ENCODE measurements around the gene BRAF.
"Not testable (repeated sequence)": the region's sequence is repeated elsewhere in the genome, so short reads cannot be mapped to it uniquely, and the experiment has no call there.

Gene BRAF

DNA sequence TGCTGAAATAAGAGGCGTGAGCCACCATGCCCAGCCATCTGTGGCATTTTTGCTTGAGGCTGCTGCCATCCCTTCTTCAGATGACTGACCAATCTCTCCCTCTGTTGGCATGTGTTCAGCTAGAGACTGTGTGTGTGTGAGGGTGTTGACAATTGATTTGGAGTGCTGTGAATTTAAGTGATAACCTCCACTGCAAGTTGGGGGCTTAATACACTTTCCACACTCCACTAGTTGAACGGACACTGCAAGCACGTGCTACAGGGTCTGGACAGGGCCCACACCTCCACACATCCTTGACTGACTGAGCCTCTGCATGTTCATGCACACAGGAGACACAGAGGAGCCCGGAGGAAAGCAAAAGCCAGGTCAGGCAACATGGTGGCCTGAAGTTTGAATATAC is 51.3 kb downstream of the BRAF start:
- DNase-seq: no peak

DNA sequence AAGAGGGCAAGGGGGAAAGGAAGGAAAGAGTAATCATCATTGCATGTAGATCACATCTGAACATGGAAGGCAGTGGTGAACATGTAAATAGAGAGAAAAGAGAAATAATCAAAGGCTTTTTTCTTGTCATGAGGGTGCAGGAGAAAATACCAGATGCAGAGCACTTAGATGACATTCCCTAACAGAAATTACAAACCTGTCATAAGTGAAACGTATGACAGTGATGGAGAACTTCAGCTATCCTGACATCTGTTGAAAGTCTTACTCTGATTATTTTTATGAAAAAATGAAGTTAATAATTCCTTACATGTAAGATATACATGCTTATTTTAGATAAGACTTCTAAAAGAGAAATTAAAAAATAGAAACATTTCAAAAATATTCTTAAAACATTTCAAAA is 54.7 kb downstream of the BRAF start:
- no peak for DNase-seq

DNA sequence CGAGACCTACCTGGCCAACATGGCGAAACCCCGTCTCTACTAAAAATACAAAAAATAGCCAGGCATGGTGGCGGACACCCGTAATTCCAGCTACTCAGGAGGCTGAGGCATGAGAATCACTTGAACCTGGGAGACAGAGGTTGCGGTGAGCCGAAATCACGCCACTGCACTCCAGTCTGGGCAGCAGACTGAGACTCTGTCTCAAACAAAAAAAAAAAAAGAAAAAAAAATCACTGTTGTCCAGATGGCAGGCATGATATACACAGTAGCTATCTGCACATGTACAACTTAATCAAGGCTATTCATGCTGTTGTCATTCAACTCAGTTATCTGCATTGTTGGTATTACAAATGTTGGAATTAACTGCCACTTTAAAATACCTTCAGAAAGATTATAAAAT is 55.3 kb downstream of the BRAF start:
- DNase-seq: no peak

DNA sequence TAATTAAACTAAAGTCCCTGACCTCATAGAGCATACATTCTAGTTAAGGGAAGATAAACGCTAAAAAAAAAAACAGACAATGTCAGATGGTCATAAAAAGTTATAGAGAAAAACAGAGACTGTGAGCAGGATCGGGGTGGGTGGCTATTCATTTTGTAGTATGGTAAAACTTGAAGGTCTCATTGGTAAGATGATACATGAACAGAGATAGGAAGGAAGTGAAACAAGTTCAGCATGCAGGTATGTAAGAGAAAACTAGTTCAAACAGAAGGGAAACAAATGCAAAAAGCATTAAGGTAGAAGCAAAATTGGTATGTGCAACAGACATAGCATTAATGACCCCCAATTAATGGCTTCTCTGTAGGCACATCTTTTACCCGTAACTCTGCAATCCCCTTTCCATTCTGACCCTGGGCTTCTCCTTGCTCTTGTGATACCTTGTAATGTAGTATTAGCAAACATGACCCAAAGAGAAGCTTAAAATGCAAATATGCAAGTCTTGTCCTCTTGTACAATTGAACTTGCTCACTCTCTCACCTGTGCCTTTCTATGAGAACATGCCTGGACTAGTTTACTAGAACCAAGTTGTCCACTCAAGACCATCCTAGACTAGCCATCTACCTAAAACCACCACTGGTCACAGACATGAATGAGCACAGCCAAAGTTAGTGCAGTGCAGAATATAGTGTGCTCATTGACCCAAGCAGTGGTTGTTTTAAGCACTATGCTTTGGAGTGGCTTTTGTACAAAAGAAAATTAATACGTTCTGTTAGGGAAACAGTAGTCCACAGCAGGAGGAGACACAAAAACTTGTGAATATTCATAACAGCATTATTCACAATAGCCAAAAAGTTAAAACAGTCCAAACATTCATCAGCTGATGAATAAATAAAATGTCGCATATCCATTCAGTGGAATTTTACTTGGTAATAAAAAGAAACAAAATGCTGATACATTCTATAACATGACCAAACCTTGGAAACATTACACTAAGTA is 57.0 kb downstream of the BRAF start:
- no peak for DNase-seq

DNA sequence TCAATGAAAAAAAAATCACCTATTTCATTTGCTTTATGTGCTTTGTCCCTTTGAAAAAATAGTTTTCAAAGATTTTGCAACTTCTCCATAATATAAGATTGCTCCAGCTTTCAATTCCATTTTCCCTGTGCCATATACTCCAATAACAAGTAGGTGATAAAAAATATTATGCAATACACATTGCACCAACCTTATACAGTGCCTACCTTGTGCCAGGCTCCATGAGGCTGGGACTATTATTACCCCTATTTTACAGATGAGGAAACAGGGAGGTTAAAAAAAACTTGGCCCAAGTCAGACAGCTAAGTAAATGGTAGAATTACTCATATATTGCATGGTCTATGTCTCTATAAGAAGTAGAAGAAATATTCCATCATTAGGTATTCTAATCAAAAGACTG is 57.8 kb downstream of the BRAF start:
- no peak for DNase-seq

DNA sequence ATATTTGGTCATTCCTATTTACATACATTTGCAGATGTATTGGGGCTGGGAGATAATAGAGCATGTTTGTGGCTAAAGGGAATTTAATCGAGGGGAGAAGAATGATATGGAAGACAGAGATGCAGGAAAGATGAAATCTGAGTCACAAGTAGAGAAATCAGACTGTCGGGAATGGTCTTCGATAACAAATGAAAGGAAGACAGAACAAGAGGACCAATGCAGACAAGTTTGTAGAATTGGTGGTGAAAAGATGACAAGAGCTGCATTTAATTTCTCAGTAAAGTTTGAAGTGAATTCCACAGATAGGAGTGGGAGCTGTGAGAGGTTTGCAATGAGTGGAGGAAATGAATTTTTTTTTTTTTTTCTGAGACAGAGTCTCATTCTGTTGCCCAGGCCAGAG is 60.0 kb downstream of the BRAF start:
- no peak for DNase-seq

DNA sequence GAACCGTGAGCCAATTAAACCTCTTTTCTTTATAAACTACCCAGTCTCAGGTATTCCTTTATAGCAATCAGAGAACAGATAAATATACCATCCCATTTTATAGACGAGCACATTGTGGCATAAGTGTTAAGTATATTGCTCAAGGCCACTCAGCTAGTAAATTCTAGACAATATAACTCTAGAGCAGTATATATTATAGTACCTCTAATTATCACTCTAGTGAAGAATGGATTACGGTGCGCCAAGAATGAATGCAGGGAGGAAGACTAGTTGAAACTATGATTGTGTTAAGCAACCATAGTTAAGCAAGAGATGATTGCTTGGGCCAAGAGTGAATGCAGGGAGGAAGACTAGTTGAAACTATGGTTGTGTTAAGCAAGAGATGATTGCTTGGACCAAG is 60.9 kb downstream of the BRAF start:
- DNase-seq: no peak

DNA sequence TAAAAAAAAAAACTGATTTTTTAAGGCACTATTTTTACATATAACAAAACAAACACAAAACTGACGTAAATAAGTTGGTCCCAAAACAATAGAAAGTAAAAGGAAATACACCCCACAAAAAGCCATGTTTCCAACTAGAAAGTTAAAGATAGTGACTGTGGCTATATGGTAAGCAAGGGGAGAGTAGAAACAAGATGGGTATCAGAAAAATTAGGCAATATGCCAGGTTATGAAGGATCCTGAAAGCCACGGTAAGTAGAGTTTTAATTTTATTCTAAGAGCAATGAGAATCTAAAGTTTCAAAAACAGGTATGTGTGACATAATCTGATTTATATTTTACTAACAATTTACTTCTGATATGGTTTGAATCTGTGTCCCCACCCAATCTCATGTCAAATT is 61.5 kb downstream of the BRAF start:
- DNase-seq: no peak

DNA sequence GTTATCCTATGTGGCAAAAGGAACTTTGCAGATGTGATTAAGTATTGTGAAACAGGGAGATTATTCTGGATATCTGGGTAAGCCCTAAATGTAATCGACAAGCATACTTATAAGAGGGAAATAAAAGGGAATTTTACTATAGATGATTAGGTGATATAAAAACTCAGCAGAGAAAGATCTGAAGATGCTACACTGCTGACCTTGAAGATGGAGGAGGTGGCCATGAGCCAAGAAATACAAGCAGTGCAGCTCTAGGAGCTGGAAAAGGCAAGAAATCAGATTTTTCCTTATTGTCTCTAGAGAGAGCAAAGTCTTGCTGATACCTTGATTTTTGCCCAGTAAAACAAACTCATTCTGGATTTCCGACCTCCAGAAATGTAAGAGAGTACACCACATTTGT is 67.7 kb downstream of the BRAF start:
- no peak for DNase-seq

DNA sequence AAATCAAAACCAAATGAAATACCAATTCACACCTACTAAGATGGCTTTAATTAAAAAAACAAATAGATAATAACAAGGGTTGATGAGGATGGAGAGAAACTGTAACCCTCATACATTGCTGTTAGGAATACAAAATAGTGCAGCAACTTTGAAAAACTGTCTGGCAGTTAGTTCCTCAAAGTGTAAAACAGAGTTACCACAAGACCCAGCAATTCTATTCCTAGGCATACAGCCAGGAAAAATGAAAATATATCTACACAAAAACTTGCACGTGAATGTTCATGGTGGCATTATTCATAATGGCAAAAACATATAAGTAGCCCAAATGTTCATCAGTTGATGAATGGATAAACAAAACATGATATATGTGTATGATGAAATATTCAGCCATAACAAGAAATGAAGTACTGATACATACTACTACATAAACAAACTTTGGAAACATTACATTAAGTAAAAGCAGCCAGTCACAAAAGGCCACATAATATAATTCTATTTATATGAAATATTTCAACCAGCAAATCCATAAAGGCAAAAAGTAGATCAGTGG is 83.5 kb downstream of the BRAF start:
- no peak for DNase-seq

DNA sequence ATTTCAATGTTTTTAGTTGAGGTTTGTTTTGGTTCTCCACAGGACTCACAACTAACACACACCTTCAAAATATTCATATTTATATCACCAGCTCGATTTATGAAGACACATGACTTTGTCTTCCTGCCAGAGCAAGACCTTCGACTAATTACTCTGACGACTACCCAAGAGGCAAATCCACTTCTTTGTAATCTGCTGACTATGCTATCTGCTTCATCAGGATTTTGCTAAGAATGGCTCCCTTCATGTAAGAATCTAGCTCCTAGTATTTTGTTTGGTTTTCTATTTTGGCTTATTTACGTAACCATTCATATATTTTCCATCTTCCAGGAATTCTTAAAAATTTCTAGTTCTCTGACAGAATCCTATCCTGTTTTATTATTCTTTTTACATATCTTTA is 93.0 kb downstream of the BRAF start:
- no peak for DNase-seq

DNA sequence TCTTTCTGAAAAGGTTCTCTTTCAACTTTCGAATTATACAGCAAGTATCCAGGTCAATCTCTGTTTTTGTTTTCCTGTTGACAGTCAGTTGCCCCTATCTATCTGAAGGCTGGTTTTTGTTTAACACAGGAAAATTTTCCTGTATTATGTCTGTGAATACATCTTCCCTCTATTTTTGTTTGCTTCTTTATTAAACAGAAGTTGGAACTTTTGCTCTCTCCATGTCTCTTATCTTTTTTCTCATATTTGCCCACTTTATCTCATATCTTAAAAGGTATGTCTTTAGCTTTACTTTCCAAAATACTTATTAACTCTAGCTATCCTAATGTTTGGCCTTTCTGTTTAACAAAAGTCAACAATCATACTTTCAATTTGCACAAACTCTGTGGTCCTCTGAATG is 95.0 kb downstream of the BRAF start:
- no peak for DNase-seq

DNA sequence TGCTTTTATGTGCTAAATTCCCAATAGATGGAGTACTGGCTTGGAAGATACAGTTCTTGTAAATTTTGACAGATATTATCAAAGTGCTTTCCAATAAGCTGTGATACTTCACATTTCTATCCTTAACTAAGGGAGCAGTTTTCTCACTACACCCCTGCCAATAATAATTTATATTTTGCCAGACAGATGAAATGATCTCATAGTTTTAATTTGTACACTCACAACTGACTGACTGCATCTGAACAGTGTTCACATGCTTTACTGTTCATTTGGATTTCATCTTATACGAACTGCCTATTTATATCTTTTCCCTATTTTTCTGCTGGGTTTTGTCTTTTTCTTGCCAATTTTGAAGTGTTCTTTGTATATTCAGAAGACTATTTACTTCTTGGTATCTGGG is 96.0 kb downstream of the BRAF start:
- DNase-seq: no peak

DNA sequence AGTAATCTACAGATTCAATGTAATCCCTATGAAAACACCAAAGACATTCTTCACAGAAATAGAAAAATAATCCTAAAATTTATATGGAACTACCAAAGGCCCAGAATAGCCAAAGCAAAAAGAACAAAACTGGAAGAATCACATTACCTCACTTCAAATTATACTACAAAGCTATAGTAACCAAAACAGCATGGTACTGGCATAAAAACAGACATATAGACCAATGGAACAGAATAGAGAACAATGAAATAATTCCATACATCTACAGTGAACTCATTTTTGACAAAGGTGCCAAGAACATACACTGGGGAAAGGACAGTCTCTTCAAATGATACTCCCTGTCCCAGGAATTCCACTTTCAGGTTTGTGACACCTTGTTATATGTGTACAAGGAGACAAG is 107.3 kb downstream of the BRAF start:
- DNase-seq: not testable (repeated sequence)

DNA sequence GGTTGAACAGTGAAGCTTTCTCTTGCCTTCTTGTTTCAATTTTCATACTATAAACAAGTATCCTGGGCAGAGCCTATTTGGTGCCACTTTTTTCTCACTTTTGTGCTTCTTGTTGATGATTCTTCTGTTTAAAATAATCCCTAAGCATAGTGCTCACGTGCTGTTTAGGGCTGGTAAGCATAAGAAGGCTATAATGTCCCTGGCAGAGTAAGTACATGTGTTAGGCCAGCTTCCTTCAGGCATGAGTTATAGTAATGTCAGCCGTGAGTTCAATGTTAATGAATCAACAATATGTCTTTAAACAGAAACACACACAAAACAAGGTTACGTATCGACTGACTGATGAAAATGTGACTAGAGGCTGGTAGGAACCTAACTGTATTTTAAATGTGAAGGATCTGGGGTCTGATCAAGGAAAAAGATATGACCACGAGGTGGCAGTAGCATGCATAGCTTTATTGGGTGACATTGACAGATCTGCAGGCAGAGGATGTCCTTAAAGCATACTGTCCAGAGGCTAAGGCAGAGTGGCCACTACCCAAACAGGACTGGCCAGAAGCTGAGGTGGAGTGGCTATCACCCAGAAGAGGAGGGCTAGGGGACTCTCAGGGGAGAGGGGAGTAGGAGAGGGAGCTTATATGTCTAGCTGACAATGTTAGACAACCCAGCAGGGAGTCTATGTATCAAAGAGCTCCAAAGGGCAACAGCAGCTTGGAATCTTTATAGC is 113.7 kb downstream of the BRAF start:
- peak; percentile 53 for DNase-seq

DNA sequence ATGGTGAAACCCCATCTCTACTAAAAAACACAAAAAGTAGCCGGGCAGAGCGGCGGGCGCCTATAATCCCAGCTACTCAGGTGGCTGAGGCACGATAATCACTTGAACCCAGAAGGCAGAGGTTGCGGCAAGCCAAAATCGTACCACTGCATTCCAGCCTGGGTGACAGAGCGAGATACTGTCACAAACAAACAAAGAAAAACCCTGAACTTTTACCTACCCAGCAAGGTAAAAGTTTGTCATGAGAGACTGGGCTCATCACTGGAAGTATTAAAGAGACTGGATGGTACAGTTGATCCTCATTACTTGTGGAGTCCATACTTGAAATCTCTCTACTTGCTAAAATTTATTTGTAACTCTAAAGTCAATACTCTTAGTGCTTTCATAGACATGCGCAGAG is 114.3 kb downstream of the BRAF start:
- no peak for DNase-seq

DNA sequence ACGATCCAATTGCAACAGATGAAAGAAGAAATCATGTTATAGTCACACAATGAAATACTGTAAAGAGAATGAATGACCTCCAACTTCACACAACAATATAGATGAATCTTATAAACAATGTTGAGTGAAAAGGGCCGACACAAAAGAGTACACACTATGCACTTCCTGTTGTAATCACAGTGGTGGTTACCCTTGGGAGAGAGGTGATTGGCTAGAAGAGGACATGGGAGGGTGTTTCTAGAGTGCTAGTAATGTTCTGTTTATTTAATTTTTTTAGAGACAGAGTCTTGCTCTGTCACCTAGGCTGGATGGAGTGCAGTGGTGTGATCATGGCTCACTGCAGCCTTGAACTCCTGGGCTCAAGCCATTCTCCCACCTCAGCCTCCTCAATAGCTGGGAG is 145.8 kb downstream of the BRAF start:
- DNase-seq: no peak

DNA sequence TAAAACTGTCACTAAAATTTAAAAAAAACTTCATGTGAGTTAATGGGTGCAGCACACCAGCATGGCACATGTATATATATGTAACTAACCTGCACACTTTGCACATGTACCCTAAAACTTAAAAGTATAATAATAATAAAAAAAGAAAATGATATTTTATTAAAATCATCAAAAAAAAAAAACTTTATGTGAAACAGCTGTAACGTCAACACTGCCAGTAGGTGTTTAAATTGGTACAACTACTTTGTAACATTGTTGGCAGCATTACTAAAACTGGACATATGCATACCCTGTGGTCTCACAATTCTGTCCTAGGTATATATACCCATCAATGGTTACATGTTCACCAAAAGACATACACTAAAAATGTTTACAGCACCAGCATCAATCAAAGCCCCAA is 146.2 kb downstream of the BRAF start:
- no peak for DNase-seq

DNA sequence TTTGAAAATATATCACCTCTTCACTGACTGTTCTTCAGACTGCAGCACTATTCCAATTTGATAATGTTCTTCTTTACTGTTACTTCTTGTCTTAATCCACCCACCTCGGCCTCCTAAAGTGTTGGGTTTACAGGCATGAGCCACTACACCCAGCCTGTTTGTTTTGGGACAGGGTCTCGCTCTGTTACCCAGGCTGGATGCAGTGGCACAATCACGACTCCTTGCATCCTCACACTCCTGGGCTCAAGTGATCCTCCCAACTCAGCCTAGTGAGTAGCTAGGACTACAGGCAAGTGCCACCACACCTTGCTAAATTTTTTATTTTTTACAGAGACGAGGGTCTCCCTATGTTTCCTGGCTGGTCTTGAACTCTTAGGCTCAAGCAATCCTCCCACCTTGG is 150.4 kb downstream of the BRAF start:
- DNase-seq: no peak

DNA sequence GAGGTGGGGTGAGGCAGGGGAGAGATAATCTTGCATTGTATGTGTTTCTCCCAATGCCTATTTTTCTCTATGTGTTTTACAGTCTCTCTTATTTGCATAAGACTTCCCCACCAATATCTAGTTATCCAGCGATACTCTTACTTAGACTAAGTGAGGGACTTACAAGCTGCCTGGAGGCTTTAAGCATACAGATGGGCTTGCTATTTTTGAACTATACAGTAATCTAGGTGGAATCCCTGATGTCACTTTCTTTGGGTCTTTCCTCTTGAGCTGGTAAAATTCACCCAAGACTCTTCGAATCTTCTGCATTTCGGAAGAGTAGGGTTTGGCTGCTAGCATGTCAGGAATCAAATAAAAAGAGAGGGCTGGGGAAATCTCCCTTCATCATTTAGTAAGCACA is 151.6 kb downstream of the BRAF start:
- DNase-seq: no peak

DNA sequence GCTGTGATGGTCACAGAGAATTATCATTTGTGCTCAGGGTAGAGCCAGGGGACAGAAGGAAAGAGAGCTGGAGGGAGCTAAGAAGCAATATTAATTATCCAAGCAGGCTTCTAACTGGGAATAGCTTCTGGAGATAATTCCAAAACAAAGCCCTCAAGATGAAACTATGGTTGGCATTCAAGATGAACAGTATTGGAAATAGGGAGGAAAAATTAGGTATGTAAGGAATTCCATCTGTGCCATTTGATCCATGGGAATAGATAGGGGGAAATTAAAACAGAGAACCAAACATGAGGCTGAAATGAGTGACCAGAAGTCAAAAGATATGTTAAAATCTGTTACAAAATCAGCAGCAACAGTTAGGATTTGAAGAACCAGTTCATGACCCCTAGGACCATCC is 152.9 kb downstream of the BRAF start:
- DNase-seq: no peak

DNA sequence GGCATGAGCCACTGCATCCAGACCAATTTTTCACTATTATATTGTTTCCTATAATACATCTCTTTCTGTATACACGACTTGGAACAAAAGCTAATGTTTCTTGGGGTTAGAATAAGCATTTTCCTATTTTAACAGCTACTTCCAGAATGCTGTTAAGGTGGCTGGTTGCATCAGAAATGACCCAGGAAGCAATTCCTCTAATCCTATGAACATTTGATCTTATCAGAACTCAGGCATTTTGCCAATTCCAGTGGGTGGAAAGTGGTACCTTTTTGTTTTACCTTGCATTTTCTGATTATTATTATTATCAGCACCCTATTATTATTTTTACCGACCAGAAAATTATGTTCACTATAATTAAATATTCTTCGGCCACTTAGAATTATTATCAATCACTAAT is 154.9 kb downstream of the BRAF start:
- DNase-seq: no peak

DNA sequence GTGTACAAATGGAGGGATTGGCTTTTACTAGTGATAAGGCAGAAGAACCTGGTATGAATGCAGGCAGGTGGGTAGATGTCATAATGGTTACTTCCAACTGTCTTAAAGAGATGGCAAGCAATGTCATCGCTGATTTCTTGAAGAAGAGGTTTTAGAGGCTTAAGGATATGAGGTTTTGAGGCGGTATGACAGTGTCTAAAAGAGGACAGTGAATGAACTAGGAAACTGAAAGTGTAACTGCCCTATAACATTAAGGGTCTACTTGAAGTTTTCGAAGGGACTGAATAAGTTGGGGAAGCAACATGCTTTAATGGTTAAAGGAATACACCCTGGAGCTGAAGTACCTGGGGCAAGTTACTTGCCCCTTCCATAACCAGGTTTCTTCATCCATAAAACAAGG is 157.3 kb downstream of the BRAF start:
- DNase-seq: no peak

DNA sequence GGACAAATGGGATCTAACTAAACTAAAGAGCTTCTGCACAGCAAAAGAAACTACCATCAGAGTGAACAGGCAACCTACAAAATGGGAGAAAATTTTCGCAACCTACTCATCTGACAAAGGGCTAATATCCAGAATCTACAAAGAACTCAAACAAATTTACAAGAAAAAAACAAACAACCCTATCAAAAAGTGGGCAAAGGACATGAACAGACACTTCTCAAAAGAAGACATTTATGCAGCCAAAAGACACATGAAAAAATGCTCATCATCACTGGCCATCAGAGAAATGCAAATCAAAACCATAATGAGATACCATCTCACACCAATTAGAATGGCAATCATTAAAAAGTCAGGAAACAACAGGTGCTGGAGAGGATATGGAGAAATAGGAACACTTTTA is 159.3 kb downstream of the BRAF start:
- not testable (repeated sequence) for DNase-seq

Measured in KG1 (cell line).